ENCODE results near the gene RDH13.
"Not testable (repeated sequence)": the region's sequence is repeated elsewhere in the genome, so short reads cannot be mapped to it uniquely, and the experiment has no call there.

GRCh38 chr19:55027140-55027471, 35.8 kb downstream of the RDH13 start:
- not testable (repeated sequence) for TF ChIP-seq SP1 (IDR thresholded peaks at IDR 0.05; ENCODE audit: low read depth, low read length); RAD21 (IDR thresholded peaks at IDR 0.05 in 1 of 2, conservative IDR thresholded peaks at IDR 0.05 in 1 of 2; ENCODE audit: low read depth in 2 of 2, low read length in 2 of 2); POLR2A (IDR thresholded peaks at IDR 0.05; ENCODE audit: control extremely low read depth in 1 of 2, low read depth in 2 of 2, low read length in 2 of 2); SIN3A (conservative IDR thresholded peaks at IDR 0.05 in 1 of 2, IDR thresholded peaks at IDR 0.05 in 1 of 2; ENCODE audit: low read depth in 1 of 2, low read length in 2 of 2); CTCF (IDR thresholded peaks at IDR 0.05; ENCODE audit: control extremely low read depth in 1 of 3, insufficient read depth in 1 of 3, low read depth in 1 of 3, low read length in 3 of 3); RXRA (IDR thresholded peaks at IDR 0.05; ENCODE audit: insufficient read depth, low read depth, low read length); CHD2 (IDR thresholded peaks at IDR 0.05; ENCODE audit: low read length); TAF7 (optimal IDR thresholded peaks at IDR 0.05; ENCODE audit: borderline replicate concordance, low read depth, low read length); TEAD4 (IDR thresholded peaks at IDR 0.05; ENCODE audit: low read depth, low read length); ATF3 (IDR thresholded peaks at IDR 0.05; ENCODE audit: insufficient read depth, low read depth, low read length)
